ENCODE data around the gene NELL1.

- TF ChIP-seq CTCF (conservative IDR thresholded peaks at IDR 0.05 in 1 of 2, IDR thresholded peaks at IDR 0.05 in 1 of 2; ENCODE audit: low read depth in 1 of 2, low read length in 2 of 2) = no peak
- TF ChIP-seq EZH2 (IDR thresholded peaks at IDR 0.05; ENCODE audit: low read length, missing control alignments) = no peak
Observed at GRCh38 chr11:21475276-21475675, 805.9 kb downstream of the NELL1 start.
